ENCODE data around the gene RNF146.

- no peak for TF ChIP-seq CTCF (conservative IDR thresholded peaks at IDR 0.05; ENCODE audit: low read depth, low read length)
- no peak for TF ChIP-seq EZH2 (IDR thresholded peaks at IDR 0.05; ENCODE audit: borderline replicate concordance, low read depth, low read length, poor library complexity, severe bottlenecking)
Observed at GRCh38 chr6:127301199-127301700, 34.6 kb downstream of the RNF146 start.

Measured in A673 (cell line).